Stimulated activated CD4-positive, alpha-beta T cell treated with anti-CD3 and anti-CD28 coated beads, Interleukin-15, amount 100 ng/mL, for 1 hour (primary cell): ENCODE results near the gene IVNS1ABP.

Source experiments
- DNase-seq, 2 donors: peaks; one replicate each; pipeline ENCODE4 v3.0.0-alpha.2; 2020; ENCODE audit warnings: low read depth in 1 of 2, low spot score in 1 of 2

IVNS1ABP gene

GRCh38 chr1:185293967-185294542, 23.0 kb downstream of the IVNS1ABP start:
- no peak for DNase-seq

DNA sequence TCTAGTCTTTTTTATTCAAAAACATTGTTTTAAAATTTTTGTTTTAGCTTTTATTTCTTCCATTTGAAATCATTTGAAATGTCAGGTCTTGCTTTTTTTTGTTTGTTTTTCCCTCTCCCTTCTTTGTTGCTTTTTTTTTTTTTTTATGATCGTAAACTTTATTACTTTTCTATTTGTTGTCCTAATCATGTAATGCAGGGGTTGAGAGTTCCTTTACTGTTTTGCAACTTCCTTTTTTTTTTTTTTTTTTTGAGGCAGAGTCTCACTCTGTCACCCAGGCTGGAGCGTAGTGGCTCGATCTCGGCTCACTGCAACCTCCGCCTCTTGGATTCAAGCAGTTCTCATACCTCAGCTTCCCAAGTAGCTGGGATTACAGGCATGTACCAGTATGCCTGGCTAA, 24.8 kb downstream of the IVNS1ABP start:
- DNase-seq: no peak

DNA sequence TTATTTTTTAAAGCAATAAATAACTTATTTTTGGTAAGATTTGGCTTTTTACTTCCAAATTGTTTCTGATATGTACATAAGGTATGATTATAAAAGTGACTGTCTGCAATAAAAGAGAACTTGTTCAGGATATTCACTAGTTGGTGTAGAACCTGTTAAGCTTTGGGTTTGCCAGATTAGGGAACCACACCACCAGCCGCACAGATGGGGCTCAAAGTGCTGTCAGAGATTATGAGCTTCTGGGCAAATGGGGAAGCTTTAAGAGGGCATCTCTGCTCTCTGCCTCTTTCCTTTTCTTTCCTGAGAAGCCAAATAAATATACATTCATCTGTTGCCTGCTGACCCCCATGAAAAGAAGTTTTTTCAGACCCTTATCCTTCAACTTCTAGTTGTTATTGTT, 25.4 kb downstream of the IVNS1ABP start:
- no peak for DNase-seq

GRCh38 chr1:185291159-185291558, 25.9 kb downstream of the IVNS1ABP start:
- no peak for DNase-seq

GRCh38 chr1:185289880-185290279, 27.2 kb downstream of the IVNS1ABP start:
- no peak for DNase-seq

- DNase-seq: no peak
Measured at GRCh38 chr1:185288435-185288834, 28.6 kb downstream of the IVNS1ABP start.

DNA sequence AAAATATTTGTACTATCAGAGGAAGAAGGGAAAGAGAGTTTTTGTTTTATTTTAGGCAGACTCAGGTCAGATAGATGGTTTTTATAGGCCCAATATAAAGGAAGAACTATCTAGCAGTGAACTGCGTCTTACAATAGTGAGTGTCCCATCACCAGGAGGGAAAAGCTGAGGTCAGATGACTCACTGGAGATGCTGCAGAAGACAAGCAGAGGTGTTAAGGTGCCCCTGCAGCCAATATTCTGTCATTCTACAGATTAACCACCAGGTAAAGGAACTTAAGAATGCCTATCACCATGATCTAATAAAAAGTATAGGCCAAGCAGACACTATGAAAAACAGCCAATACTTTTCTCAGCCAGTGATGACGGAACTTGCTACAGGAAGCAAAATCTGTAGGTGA, 29.6 kb downstream of the IVNS1ABP start:
- no peak for DNase-seq

GRCh38 chr1:185284533-185285276, 32.3 kb downstream of the IVNS1ABP start:
- no peak for DNase-seq

DNA sequence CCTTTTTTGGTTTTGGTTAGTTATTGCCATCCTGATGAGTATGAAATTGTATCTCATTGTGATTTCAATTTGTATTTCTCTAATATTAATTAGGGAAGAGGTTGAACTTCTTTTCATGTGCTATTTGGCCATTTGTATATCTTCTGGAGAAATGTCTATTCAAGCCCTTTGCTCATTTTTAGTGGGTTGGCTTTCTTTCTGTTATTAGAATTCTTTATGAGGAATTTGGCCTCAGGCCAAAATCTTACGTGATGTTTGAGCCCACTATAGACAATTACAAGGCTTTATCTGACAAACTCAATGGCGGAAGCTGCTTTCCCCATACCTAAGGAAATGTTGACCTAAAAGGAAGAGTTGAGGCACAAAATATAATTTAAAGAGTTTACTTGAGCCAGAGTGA, 32.9 kb downstream of the IVNS1ABP start:
- DNase-seq: no peak

DNA sequence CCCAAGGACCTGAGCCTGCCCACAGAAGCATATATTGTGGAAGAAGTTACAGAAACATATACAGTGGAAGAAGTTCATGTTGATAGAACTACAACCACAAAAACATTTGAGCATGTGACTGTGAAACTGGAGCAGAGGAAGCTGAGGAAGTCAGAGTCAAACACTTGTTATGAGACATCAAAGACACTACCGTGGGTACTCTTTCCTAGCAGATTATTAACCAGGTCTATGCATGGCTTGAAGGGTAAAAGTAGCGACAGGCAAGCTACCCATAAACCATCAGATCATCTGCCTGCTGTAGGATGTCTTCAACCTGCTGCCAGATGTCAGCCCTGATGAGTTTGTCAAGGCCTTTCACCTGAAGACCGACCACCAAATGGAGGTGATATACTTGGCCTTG, 35.8 kb downstream of the IVNS1ABP start:
- no peak for DNase-seq

- no peak for DNase-seq
Measured at GRCh38 chr1:185280589-185280988, 36.5 kb downstream of the IVNS1ABP start.

DNA sequence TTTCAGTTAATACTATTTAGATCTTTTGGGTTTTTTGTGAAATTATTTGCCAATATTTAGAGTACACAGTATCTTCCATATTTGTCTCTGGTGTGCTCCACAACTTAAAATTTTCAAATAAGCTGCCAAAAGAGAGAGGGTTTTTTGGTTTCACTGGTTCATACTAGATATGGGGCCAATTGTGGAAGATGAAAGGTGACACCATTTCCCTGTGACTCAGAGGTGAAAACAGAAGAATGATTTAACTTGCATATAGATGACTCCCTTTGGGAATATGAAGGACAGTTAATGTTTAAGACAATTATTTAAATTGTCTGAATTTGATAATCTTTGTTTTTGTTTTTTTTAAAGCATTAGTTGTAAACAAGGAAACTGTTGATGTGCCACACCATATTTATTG, 37.5 kb downstream of the IVNS1ABP start:
- DNase-seq: no peak

DNA sequence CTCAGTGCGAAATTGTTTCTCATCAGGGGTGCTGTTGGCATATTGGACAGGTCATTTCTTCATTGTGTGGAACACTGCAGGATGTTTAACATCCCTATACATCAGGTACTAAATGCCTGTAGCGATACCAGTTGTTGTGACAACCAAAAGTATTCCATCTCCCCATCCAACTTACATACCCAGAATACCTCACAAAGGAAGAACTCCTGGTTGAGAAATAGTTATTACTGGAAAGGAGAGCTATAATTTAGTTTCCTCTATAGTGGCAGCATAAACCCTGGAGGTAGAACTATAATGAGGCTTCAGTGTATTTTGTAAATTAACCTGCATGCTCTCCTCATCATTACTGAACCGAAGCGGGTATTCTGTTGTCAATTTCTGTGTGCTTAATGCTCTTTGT, 45.1 kb downstream of the IVNS1ABP start:
- no peak for DNase-seq

- no peak for DNase-seq
Measured at GRCh38 chr1:185268352-185268751, 48.7 kb downstream of the IVNS1ABP start.

DNA sequence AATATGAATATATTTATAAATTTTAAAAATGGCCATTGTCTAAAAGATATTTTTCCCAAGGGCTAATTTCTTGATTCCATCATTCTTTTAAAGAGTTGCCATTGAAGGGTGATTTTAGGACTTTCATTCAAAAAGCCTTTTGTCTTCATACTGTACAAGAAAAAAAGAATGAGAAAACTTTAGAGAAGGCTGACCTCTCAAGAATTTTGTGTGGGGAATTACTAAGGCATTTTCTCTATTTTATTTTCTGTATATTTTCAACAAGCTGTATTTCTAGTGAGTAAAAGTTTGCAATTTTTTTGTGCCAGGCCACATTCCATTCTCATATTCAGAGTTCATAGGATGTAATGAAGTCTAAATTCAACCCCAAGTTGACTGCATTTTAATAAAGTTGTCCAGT, 49.3 kb downstream of the IVNS1ABP start:
- no peak for DNase-seq

GRCh38 chr1:185267301-185267700, 49.7 kb downstream of the IVNS1ABP start:
- no peak for DNase-seq

DNA sequence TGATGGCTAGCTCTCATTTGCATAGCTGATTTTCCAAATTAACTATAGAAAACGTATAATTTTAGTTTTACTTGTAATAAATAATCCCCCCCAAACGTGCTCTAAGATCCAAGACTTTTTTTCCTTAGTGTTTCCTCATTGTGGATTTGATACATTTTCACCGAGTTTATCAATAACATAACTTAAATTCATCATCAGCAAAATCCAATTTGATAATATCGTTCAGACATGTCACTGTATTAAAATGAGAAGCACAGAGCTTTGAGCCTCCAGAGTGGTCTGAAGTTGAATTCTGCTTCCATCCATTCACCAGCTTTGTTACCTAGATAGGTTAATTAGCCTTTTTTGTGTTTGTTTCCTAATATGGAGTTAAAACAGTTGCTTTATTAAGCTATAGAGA, 51.7 kb downstream of the IVNS1ABP start:
- DNase-seq: no peak

GRCh38 chr1:185263780-185264179, 53.3 kb downstream of the IVNS1ABP start:
- DNase-seq: no peak

DNA sequence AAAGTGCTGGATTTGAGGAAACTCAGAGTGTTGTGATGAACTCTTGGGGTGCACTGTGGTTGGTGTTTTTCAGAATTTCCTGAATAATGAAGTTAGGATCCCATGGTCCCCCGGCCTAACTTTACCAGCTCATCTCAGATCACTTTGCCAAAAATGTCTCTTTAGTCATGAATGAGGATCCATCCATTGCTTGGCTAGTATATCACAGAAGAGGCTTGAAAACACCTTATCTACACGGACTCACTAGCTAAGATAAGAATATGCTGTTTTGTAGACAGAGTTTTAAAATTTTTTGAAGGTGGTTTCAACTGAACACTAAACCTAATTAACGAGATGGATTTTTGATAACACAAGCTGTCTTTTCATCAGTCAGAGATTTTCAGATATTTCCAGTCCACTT, 53.8 kb downstream of the IVNS1ABP start:
- no peak for DNase-seq

DNA sequence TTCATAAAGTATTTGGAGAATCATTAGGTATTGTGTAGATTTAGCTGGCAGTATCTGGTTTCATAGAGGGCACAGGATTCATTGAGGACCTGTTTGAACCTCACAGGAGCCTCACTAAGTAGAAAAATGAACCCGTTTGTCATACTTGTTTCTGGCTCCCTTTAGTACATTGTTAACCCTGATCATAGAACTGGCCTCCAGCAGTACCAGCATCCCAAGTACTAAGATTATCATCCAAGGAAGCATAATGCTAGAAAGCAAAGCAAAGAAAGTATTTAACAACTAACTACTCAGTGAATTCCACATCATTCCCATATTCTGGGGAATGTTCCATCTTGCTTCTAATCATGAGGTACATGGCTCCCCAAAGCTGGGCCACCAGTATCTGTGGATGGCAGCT, 54.9 kb downstream of the IVNS1ABP start:
- DNase-seq: no peak

DNA sequence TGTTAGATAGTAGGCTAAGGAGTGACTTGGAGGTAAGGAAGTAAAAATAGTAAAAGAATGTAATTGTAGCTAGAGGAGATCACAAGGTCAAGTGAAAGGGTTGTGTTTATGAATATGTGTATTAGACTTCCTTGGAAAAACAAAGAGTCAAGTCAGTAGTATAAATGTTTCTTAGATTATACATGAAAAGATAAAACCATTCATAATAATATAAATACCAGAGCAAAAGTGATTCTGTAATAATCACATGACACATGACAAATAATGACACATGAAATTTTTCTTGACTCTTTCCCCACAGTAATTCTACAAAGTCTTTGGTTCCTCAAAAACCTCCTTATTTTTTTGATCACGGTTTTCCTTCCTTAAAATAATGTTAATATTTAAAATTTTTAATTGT, 56.4 kb downstream of the IVNS1ABP start:
- DNase-seq: no peak

DNA sequence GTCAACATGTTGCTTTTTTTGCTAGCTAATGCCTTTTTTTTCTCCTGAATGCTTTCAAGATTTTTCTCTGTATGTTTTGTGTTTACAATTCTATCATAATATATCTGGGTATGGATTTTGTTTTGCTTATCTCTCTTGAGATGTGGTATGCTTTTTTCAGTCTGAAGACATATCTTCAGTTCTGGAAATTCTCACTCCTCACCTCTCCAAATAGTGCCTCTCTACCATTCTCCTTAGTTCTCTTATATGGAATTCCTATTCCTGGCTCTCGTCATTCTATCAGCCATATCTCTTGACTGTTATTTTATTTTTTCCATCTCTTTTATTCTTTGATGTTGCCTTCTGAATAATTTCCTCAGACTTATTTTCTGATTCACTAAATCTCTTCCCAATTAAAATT, 58.4 kb downstream of the IVNS1ABP start:
- DNase-seq: no peak

GRCh38 chr1:185257950-185258208, 59.2 kb downstream of the IVNS1ABP start:
- no peak for DNase-seq
